GM12878 (cell line): ENCODE results near the gene PRM1.

Source experiments
- CTCF ChIP-seq, 3 experiments: IDR thresholded peaks in 2 of 3; conservative IDR thresholded peaks in 1 of 3; 2 replicates each; pipeline ENCODE4 v1.5.1; 2011; ENCODE audit warnings: low read depth in 3 of 3, low read length in 3 of 3, mild to moderate bottlenecking in 3 of 3, control low read depth in 2 of 3, moderate library complexity in 2 of 3, inconsistent platforms in 1 of 3, mixed read lengths in 1 of 3; ENCODE audit not compliant: control insufficient read depth in 2 of 3, insufficient read depth in 1 of 3; ENCODE audit errors: extremely low read depth in 1 of 3
- PAX5 ChIP-seq: IDR thresholded peaks from 2 replicates; pipeline ENCODE4 v1.6.1; 2011; ENCODE audit warnings: low read depth, low read length, borderline replicate concordance
- POLR2AphosphoS5 ChIP-seq: IDR thresholded peaks from 2 replicates; pipeline ENCODE4 v1.6.1; 2011; ENCODE audit warnings: mild to moderate bottlenecking, low read length, inconsistent platforms

DNA sequence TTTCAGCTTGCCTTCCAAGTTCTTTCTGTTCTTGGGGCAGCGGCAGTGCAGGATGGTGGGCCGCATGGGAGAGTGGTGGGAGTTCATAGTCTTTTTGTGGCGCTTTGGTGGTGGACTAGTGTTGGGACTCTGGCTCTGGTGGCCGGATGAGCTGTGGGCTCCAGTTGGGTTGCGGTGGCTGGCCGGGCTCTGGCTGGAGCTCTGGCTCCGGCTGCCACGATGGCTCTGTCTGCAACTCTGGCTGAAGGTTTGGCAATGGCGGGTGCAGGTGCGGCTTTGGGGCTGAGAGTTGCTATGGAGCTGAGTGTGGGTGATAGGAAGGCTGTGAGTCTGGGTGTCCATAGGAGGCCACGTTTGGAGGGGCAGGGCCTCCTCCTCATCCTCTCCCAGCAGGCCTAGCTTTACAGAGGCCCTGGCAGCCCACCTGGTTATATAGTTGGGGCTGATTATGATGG lies 12.2 kb downstream of the PRM1 start, which contains the start of gene TNP2:
- no peak for TF ChIP-seq POLR2AphosphoS5
- no peak for TF ChIP-seq PAX5
- no peak for TF ChIP-seq CTCF (IDR thresholded peaks at IDR 0.05 in 2 of 3, conservative IDR thresholded peaks at IDR 0.05 in 1 of 3; ENCODE audit: control insufficient read depth in 2 of 3, extremely low read depth in 1 of 3, insufficient read depth in 1 of 3, low read depth in 3 of 3, low read length in 3 of 3)
